ENCODE measurements around the gene TTC31.

DNA sequence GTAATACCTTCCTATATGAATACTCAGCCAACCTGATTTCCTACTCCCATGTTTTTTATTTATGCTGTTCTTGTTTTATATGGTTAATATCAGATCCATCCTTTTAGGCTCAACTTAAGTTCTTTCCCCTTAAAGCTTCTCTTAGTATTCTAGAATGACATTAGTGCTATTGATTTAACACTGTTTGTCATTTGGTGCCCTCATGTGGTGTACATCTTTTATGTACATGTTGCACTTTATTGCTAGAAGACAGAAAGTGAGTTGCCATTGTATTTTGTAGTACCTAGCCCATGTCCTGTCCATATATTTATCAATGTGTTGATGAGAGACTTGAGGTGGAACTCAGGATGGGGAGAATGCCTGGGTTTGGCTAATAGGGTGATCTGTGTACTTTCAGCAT is 49.3 kb downstream of the TTC31 start:
- no peak for TF ChIP-seq POLR2A (IDR thresholded peaks at IDR 0.05; ENCODE audit: low read depth, low read length)
- TF ChIP-seq POLR2AphosphoS5 (IDR thresholded peaks at IDR 0.05; ENCODE audit: low read depth, low read length) = no peak
- no peak for TF ChIP-seq TAF1 (IDR thresholded peaks at IDR 0.05; ENCODE audit: low read depth, low read length)
